Peyer's patch (tissue), 4 donors: ENCODE results near the gene CAPN10. TPM values are rescaled to one million over a fixed set of nuclear protein-coding genes. Genes with fewer than 3 reads are reported as not detected.

Experiments used
- DNase-seq, 3 donors: peaks; one replicate each; pipeline ENCODE4 v3.0.0-alpha.2; 2017 to 2019
- H3K27ac ChIP-seq, 4 donors: fragments of 200-600 bp; sonication (generic); one replicate each; pipeline ENCODE4 v1.5.1; 2016 to 2019
- H3K27me3 ChIP-seq, 2 donors: fragments of 200-600 bp; sonication (generic); one replicate each; pipeline ENCODE4 v1.5.1; 2019
- H3K36me3 ChIP-seq, 3 donors: fragments of 200-600 bp; sonication (generic); one replicate each; pipeline ENCODE4 v1.5.1; 2016 to 2019
- H3K4me1 ChIP-seq, 4 donors: fragments of 200-600 bp; sonication (generic); one replicate each; pipeline ENCODE4 v1.5.1; 2016 to 2019
- H3K4me3 ChIP-seq, 4 donors: fragments of 200-600 bp; sonication (generic); 1 replicate in 3 of 4; 2 replicates in 1 of 4; pipeline ENCODE4 v1.5.1; 2016 to 2019; ENCODE audit warnings: mild to moderate bottlenecking in 1 of 4
- H3K9me3 ChIP-seq, 4 donors: fragments of 200-600 bp; sonication (generic); one replicate each; pipeline ENCODE4 v1.5.1; 2016 to 2019; ENCODE audit warnings: mild to moderate bottlenecking in 1 of 4
- CTCF ChIP-seq, 6 experiments: fragments of 450-650 bp in 4 of 6; fragments of 200-600 bp in 2 of 6; sonication (generic) in 1 of 6; IDR thresholded peaks; one replicate each; pipeline ENCODE4 v1.5.1; 2017 to 2019; ENCODE audit warnings: antibody characterized with exemption in 6 of 6, mild to moderate bottlenecking in 3 of 6, moderate library complexity in 1 of 6
- POLR2A ChIP-seq, 2 donors: fragments of 450-650 bp; IDR thresholded peaks; one replicate each; pipeline ENCODE4 v1.5.1; 2017; ENCODE audit warnings: antibody characterized with exemption in 2 of 2, mild to moderate bottlenecking in 2 of 2, moderate library complexity in 2 of 2
- total RNA-seq, 4 donors: library from RNA; depleted of rRNA; stranded (reverse); fragments of >200 nt; gene quantifications; one replicate each; pipeline ENCODE4 v1.1.0, GENCODE V29; 2016

The CAPN10 gene
- total RNA-seq, 4 donors from 2014 or later = 48.3 to 96.4 (median 78.9) TPM

GRCh38 chr2:240578488-240578887, 8.0 kb upstream of the CAPN10 start:
- Histone ChIP-seq H3K4me1 (peaks cover 0 to 15% (median 2%) of the 10 kb centered on the region in 4 donors), H3K27ac (no peak overlapping the region), H3K27me3 (no peaks in the 10 kb centered on the region), H3K9me3 (no peaks in the 10 kb centered on the region), H3K36me3 (peaks cover 0 to 51% (median 0%) of the 10 kb centered on the region in 3 donors), H3K4me3 (no peak overlapping the region)
- DNase-seq = no peak
- TF ChIP-seq POLR2A (IDR thresholded peaks at IDR 0.05) (no peak), CTCF (IDR thresholded peaks at IDR 0.05) (no peak)

GRCh38 chr2:240579071-240579762, 7.3 kb upstream of the CAPN10 start:
- Histone ChIP-seq H3K27ac (peak overlapping the region; percentile 34 to 59 (median 46)), H3K27me3 (no peaks in the 10 kb centered on the region), H3K4me3 (no peak overlapping the region), H3K36me3 (peaks cover 0 to 43% (median 0%) of the 10 kb centered on the region in 3 donors), H3K4me1 (peaks cover 0 to 16% (median 2%) of the 10 kb centered on the region in 4 donors), H3K9me3 (no peaks in the 10 kb centered on the region)
- no peak for DNase-seq
- no peak for TF ChIP-seq CTCF (IDR thresholded peaks at IDR 0.05)
- TF ChIP-seq POLR2A (IDR thresholded peaks at IDR 0.05) = no peak

- Histone ChIP-seq H3K36me3 (peaks cover 0 to 36% (median 0%) of the 10 kb centered on the region in 3 donors), H3K4me3 (no peak overlapping the region)
Observed at GRCh38 chr2:240579771-240580614, 6.5 kb upstream of the CAPN10 start.

GRCh38 chr2:240581811-240582210, 4.7 kb upstream of the CAPN10 start:
- Histone ChIP-seq H3K9me3 (no peaks in the 10 kb centered on the region), H3K4me1 (peaks cover 7 to 32% (median 12%) of the 10 kb centered on the region in 4 donors), H3K4me3 (no peak overlapping the region), H3K27ac (no peak overlapping the region), H3K36me3 (peaks cover 0 to 17% (median 0%) of the 10 kb centered on the region in 3 donors), H3K27me3 (no peaks in the 10 kb centered on the region)
- DNase-seq = no peak
- TF ChIP-seq CTCF (IDR thresholded peaks at IDR 0.05) = no peak
- TF ChIP-seq POLR2A (IDR thresholded peaks at IDR 0.05) = no peak

More at GRCh38 chr2:240579771-240580614, 6.5 kb upstream of the CAPN10 start:
- no peaks in the 10 kb centered on the region for H3K9me3 ChIP-seq
- H3K27ac ChIP-seq = peak overlapping the region; percentile 34 to 59 (median 46)
- H3K4me1 ChIP-seq = peaks cover under 1 to 24% (median 6%) of the 10 kb centered on the region in 4 donors
- peak; percentile 55 to 76 (median 64) for TF ChIP-seq CTCF (IDR thresholded peaks at IDR 0.05)
- TF ChIP-seq POLR2A (IDR thresholded peaks at IDR 0.05) = no peak
- peak; percentile 78 to 91 (median 88) for DNase-seq
- H3K27me3 ChIP-seq = no peaks in the 10 kb centered on the region

GRCh38 chr2:240582781-240583180, 3.8 kb upstream of the CAPN10 start:
- DNase-seq = no peak
- no peaks in the 10 kb centered on the region for H3K9me3 ChIP-seq
- no peak overlapping the region for H3K27ac ChIP-seq
- no peak overlapping the region for H3K4me3 ChIP-seq
- H3K36me3 ChIP-seq = peaks cover 0 to 8% (median 0%) of the 10 kb centered on the region in 3 donors
- no peak for TF ChIP-seq POLR2A (IDR thresholded peaks at IDR 0.05)
- TF ChIP-seq CTCF (IDR thresholded peaks at IDR 0.05) = no peak
- peaks cover 14 to 38% (median 17%) of the 10 kb centered on the region in 4 donors for H3K4me1 ChIP-seq
- no peaks in the 10 kb centered on the region for H3K27me3 ChIP-seq
